ENCODE data around the gene SAMD4A.

DNA sequence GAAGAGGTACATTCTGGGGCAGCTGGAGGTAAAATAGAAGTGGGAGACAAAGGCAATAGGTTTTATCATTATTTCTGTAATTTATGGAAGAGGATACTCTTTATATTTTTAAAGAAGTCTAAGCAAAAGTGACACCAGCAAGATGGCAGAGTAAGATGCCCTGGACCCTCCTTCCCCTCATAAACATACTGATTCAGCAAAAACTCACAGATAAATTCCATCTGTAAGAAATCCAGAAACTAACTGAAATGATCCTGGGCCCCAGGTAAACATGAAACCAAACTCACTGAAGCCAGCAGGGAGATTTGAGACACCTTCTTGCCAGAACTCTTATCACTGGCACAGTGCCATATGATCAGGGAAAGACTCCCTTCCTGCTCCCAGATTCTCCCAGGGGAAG is 255.8 kb downstream of the SAMD4A start:
- TF ChIP-seq CTCF (IDR thresholded peaks at IDR 0.05), result no peak
- TF ChIP-seq POLR2A (IDR thresholded peaks at IDR 0.05), result no peak
